Measurements from ENCODE around the gene SLC9A7. TPM values are rescaled to one million over a fixed set of nuclear protein-coding genes. Genes with fewer than 3 reads are reported as not detected.
A peak's percentile ranks its signal among the peaks of the same experiment; 100 is the strongest.

Gene SLC9A7
- total RNA-seq, 1 donor from 2014 or later = 43.8 TPM

GRCh38 chrX:46587753-46588171 lies 171.2 kb downstream of the SLC9A7 start:
- Mint-ChIP-seq H3K27ac (peak overlapping the region; percentile 89), H3K4me3 (peak overlapping the region; percentile 76), H3K9me3 (no peaks in the 10 kb centered on the region), H3K4me1 (peaks cover 25% of the 10 kb centered on the region), H3K27me3 (no peaks in the 10 kb centered on the region), H3K36me3 (ENCODE audit: low read depth) (peaks cover 11% of the 10 kb centered on the region)
- peak; percentile 56 for DNase-seq
- intact Hi-C loops (cut with micrococcal nuclease) = loop anchor here (1.0 to 5.0 kb wide), 5 partner anchors 15 to 125 kb away; partner anchors contain the start of gene ZNF674

DNA sequence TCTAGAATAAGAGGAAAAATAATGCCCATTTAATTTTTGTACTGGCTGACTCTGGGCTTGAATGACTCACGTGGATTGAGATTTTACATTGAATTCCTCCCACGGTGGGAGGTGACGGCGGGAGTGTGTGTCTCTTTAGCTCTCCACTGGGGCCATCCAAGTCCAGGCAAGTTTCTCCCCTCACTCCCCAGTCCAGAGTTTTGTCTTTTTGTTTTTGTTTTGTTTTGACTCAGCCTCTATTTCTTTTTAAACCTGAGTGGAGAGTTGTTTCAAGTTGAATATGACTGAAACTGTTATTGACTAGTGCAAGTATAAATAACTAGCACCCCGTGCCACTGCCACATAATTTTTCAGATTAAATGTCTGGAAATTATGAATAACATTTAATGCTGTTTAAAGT lies 171.8 kb downstream of the SLC9A7 start:
- intact Hi-C loops (cut with micrococcal nuclease) = loop anchor here (1.0 to 5.0 kb wide), 4 partner anchors 15 to 125 kb away; partner anchors contain the start of gene ZNF674
- peaks cover 25% of the 10 kb centered on the region for H3K4me1 Mint-ChIP-seq
- H3K36me3 Mint-ChIP-seq (ENCODE audit: low read depth) = peaks cover 11% of the 10 kb centered on the region
- H3K4me3 Mint-ChIP-seq = peak overlapping the region; percentile 69
- H3K9me3 Mint-ChIP-seq = no peaks in the 10 kb centered on the region
- peak overlapping the region; percentile 89 for H3K27ac Mint-ChIP-seq
- H3K27me3 Mint-ChIP-seq = no peaks in the 10 kb centered on the region
- peak; percentile 59 for DNase-seq

- H3K4me3 Mint-ChIP-seq = no peak overlapping the region
- no peaks in the 10 kb centered on the region for H3K27me3 Mint-ChIP-seq
- intact Hi-C loops (cut with micrococcal nuclease) = loop anchor here (5.0 kb wide), 1 partner anchor 128 kb away; no protein-coding TSS in a partner anchor
- H3K9me3 Mint-ChIP-seq = no peaks in the 10 kb centered on the region
- H3K36me3 Mint-ChIP-seq (ENCODE audit: low read depth) = peaks cover 7% of the 10 kb centered on the region
- H3K27ac Mint-ChIP-seq = peak overlapping the region; percentile 9
- no peak for DNase-seq
- peaks cover 21% of the 10 kb centered on the region for H3K4me1 Mint-ChIP-seq
Observed at GRCh38 chrX:46584736-46585135, 174.2 kb downstream of the SLC9A7 start.

GRCh38 chrX:46582966-46583365 lies 176.0 kb downstream of the SLC9A7 start:
- DNase-seq = no peak
- Mint-ChIP-seq H3K4me3 (no peak overlapping the region), H3K27ac (no peak overlapping the region), H3K36me3 (ENCODE audit: low read depth) (peaks cover 17% of the 10 kb centered on the region), H3K4me1 (peaks cover 17% of the 10 kb centered on the region), H3K9me3 (no peaks in the 10 kb centered on the region), H3K27me3 (no peaks in the 10 kb centered on the region)
- intact Hi-C loops (cut with micrococcal nuclease) = no loop called here

DNA sequence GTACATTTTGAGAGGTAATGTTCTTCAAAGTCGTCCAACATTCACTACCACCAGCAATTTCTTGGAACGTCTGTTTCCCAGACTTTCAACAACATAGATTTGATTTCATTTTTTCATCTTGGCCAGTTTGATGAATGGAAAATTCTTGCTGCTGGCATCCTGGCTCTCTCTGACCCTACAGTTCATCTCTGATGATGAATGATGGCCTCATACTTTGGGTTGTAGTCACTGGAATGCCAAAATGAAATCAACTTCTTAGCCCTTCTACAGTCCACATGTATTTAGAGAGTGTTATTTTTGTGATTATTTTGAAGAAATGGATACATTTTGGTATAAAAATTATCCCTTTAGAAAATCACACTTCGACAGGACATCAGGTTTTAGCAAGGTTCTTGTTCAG lies 176.6 kb downstream of the SLC9A7 start:
- no peaks in the 10 kb centered on the region for H3K9me3 Mint-ChIP-seq
- H3K27me3 Mint-ChIP-seq = no peaks in the 10 kb centered on the region
- no peak overlapping the region for H3K27ac Mint-ChIP-seq
- intact Hi-C loops (cut with micrococcal nuclease) = no loop called here
- no peak overlapping the region for H3K4me3 Mint-ChIP-seq
- peaks cover 17% of the 10 kb centered on the region for H3K4me1 Mint-ChIP-seq
- DNase-seq = no peak
- H3K36me3 Mint-ChIP-seq (ENCODE audit: low read depth) = peaks cover 21% of the 10 kb centered on the region

DNA sequence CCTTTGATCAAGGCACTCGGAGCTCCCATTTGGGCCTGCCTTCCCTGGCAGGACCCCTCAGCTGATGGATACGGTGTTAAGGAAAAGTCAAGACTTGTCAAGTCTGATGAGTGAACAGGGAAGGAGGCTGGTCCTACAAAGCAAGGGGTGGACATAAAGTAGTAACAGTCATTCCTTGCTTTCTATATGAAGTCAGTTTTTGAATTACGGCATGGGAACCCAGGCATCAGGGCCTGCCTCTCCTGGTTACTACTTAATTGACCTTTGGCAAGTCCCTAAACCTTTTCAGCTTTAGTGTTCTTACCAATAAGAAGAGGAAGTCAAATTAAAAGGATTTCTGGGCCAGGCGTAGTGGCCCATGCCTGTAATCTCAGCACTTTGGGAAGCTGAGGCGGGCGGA lies 178.3 kb downstream of the SLC9A7 start:
- no peaks in the 10 kb centered on the region for H3K27me3 Mint-ChIP-seq
- H3K4me1 Mint-ChIP-seq = peaks cover 24% of the 10 kb centered on the region
- no peaks in the 10 kb centered on the region for H3K9me3 Mint-ChIP-seq
- H3K4me3 Mint-ChIP-seq = no peak overlapping the region
- no peak overlapping the region for H3K27ac Mint-ChIP-seq
- intact Hi-C loops (cut with micrococcal nuclease) = no loop called here
- H3K36me3 Mint-ChIP-seq (ENCODE audit: low read depth) = peaks cover 24% of the 10 kb centered on the region
- no peak for DNase-seq

DNA sequence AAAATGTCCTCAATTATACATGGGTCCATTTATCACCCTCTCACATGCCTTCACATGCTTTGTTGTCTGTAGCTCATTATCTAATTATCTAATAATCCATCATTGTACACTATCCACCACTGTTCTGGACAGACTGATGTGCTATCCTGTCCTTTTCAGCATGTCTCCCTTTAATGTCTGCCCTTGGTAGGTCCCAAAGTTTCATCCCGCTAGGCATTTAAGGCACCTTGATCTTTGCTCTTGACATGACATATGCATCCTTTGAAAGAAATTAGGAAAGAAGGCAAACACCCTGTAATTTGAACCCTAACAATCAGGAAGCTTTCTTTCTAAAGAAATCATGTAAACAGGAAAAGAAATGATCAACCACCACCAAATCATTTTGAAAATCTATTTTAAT lies 179.7 kb downstream of the SLC9A7 start:
- Mint-ChIP-seq H3K27me3 (no peaks in the 10 kb centered on the region), H3K36me3 (ENCODE audit: low read depth) (peaks cover 24% of the 10 kb centered on the region), H3K4me1 (peaks cover 25% of the 10 kb centered on the region), H3K4me3 (peak overlapping the region; percentile 11), H3K9me3 (no peaks in the 10 kb centered on the region), H3K27ac (no peak overlapping the region)
- DNase-seq = no peak
- intact Hi-C loops (cut with micrococcal nuclease) = no loop called here

DNA sequence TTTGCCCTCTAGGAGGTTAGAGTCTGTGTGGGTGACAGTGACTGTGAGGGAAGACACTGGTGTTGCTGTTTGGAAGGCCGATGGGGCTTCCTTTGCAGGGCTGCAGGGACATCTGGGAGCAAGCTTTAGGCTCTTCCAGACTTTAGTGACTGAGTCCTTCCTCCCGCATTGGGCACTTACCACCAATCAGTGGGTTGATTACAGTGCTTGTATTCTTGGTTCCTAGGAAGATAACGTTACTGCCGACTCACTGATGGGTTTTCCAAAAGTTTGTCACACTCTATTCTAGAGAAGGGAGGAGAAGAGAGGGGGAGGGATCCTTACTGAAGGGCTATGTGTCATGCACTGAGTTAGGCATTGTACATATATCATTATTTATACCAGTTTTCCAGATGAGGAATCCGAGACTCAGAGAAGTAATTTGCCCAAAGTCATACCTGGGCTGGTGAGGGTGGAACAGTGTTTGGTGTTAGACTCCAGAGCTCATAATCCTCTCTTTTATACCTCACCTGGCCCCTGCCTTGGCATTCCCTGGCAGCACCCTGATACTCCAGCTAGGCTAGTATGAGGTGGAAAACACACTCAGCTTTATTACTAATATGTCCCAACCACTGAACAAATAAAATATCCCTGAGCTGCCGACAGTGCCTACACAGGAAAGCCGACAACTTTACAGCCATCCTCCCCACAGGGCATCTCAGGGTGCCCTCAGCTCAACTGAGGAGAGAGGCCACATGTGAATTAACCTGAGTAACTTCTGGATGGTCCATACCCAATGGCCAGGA lies 181.5 kb downstream of the SLC9A7 start:
- intact Hi-C loops (cut with micrococcal nuclease) = no loop called here
- Mint-ChIP-seq H3K4me3 (peak overlapping the region; percentile 89), H3K27ac (peak overlapping the region; percentile 73), H3K36me3 (ENCODE audit: low read depth) (peaks cover 23% of the 10 kb centered on the region), H3K4me1 (peaks cover 32% of the 10 kb centered on the region), H3K27me3 (no peaks in the 10 kb centered on the region), H3K9me3 (no peaks in the 10 kb centered on the region)
- no peak for DNase-seq

DNA sequence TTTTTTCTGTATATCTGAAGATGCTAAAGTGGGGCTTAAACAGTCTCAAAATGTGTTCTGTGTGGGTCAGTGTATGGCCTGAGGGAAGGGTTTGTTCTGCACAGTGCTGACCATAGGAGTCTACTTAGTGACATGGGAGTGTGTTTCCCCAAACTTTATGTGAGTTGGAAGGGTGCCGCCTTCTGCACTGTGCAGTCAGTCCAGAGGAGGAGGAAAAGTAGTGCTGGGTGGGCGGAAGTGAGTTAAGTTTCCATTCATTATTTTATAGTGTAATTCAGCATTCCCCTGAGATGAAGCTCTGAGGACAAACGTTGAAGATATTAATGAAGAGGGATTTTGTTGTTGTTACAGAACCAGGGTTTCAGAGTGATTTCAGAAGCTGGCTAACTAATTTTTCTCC lies 182.5 kb downstream of the SLC9A7 start:
- Mint-ChIP-seq H3K36me3 (ENCODE audit: low read depth) (peaks cover 23% of the 10 kb centered on the region), H3K27me3 (no peaks in the 10 kb centered on the region), H3K9me3 (no peaks in the 10 kb centered on the region), H3K4me3 (peak overlapping the region; percentile 89), H3K27ac (peak overlapping the region; percentile 75), H3K4me1 (peaks cover 41% of the 10 kb centered on the region)
- no peak for DNase-seq
- intact Hi-C loops (cut with micrococcal nuclease) = no loop called here

DNA sequence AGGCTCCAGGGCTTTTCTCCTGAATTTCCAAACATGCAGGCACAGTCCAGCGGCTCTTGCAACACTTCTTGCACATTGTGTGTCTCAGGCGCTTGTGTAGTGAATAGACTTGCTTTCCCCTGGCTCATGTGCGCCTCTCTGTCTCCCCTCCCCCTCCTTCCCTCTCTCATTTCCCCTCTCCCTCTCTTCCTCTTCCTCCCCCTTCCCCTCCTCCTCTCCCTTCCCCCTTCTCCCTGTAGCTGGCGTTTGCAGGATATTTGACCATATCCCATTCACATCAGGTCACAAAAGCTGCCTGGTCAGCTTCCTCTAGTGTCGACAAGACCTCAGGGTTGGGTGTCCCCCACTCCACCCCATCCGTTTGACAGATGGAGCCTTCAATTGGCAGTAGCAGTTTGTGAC lies 182.9 kb downstream of the SLC9A7 start:
- H3K27ac Mint-ChIP-seq = peak overlapping the region; percentile 75
- intact Hi-C loops (cut with micrococcal nuclease) = no loop called here
- DNase-seq = peak; percentile 61
- no peaks in the 10 kb centered on the region for H3K9me3 Mint-ChIP-seq
- peak overlapping the region; percentile 89 for H3K4me3 Mint-ChIP-seq
- H3K4me1 Mint-ChIP-seq = peaks cover 41% of the 10 kb centered on the region
- no peaks in the 10 kb centered on the region for H3K27me3 Mint-ChIP-seq
- H3K36me3 Mint-ChIP-seq (ENCODE audit: low read depth) = peaks cover 23% of the 10 kb centered on the region

DNA sequence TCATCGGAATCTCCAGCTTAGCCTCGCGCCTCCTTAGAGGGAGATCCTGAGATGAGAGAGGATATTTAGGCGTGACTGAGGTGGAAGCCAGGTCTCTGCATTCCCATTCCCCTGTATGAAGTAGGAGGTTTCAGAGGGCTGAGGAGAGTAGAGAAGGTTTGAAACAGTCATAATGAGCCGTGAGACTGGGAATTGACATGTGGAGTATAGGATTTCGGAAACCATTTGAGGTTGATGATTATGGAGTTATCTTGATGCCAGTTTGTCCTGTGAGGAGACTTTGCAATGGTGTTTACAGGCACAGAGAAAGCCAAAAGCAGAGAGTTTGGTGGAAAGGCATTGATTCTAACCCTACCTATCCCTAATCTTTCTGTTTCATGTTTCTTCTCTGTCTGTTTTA lies 183.3 kb downstream of the SLC9A7 start:
- Mint-ChIP-seq H3K4me1 (peaks cover 41% of the 10 kb centered on the region), H3K36me3 (ENCODE audit: low read depth) (peaks cover 22% of the 10 kb centered on the region), H3K27ac (peak overlapping the region; percentile 15), H3K9me3 (no peaks in the 10 kb centered on the region), H3K27me3 (no peaks in the 10 kb centered on the region), H3K4me3 (peak overlapping the region; percentile 89)
- DNase-seq = no peak
- intact Hi-C loops (cut with micrococcal nuclease) = no loop called here

GRCh38 chrX:46574774-46575381 lies 184.0 kb downstream of the SLC9A7 start:
- intact Hi-C loops (cut with micrococcal nuclease) = loop anchor here (5.0 kb wide), 2 partner anchors 137 to 262 kb away; partner anchors contain the start of gene RP2
- peaks cover 39% of the 10 kb centered on the region for H3K4me1 Mint-ChIP-seq

DNA sequence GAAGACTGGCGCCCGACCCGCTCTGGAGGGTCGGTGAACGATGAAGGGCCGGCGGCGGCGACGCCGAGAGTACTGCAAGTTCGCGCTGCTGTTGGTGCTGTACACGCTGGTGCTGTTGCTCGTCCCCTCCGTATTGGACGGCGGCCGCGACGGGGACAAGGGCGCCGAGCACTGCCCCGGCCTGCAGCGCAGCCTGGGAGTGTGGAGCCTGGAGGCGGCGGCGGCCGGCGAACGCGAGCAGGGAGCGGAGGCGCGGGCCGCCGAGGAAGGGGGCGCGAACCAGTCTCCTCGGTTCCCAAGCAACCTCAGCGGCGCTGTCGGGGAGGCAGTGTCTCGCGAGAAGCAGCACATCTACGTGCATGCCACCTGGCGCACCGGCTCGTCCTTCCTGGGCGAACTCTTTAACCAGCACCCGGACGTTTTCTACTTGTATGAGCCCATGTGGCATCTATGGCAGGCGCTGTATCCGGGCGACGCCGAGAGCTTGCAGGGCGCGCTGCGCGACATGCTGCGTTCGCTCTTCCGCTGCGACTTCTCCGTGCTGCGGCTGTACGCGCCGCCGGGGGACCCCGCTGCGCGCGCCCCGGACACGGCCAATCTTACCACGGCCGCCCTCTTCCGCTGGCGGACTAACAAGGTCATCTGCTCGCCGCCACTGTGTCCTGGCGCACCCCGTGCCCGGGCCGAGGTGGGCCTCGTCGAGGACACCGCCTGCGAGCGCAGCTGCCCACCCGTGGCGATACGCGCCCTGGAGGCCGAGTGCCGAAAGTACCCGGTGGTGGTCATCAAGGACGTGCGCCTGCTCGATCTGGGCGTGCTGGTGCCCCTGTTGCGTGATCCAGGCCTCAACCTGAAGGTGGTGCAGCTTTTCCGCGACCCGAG lies 184.8 kb downstream of the SLC9A7 start:
- no peaks in the 10 kb centered on the region for H3K27me3 Mint-ChIP-seq
- H3K36me3 Mint-ChIP-seq (ENCODE audit: low read depth) = peaks cover 12% of the 10 kb centered on the region
- peak overlapping the region; percentile 88 for H3K27ac Mint-ChIP-seq
- H3K9me3 Mint-ChIP-seq = no peaks in the 10 kb centered on the region
- peak; percentile 88 for DNase-seq
- intact Hi-C loops (cut with micrococcal nuclease) = loop anchor here (2.0 to 5.0 kb wide), 4 partner anchors 37 to 263 kb away; partner anchors contain the start of gene RP2
- peaks cover 35% of the 10 kb centered on the region for H3K4me1 Mint-ChIP-seq
- H3K4me3 Mint-ChIP-seq = peak overlapping the region; percentile 89

More at GRCh38 chrX:46574774-46575381, 184.0 kb downstream of the SLC9A7 start:
- Mint-ChIP-seq H3K27ac (peak overlapping the region; percentile 88), H3K4me3 (peak overlapping the region; percentile 89), H3K27me3 (no peaks in the 10 kb centered on the region), H3K9me3 (no peaks in the 10 kb centered on the region), H3K36me3 (ENCODE audit: low read depth) (peaks cover 17% of the 10 kb centered on the region)
- peak; percentile 85 for DNase-seq
